ENCODE results near the gene TRIM41. TPM values are rescaled to one million over a fixed set of nuclear protein-coding genes. Genes with fewer than 3 reads are reported as not detected.

TRIM41 gene
- total and polyA plus RNA-seq, 3 experiments from 2014 or later, result 2.2 to 42.7 (median 35.2) TPM

DNA sequence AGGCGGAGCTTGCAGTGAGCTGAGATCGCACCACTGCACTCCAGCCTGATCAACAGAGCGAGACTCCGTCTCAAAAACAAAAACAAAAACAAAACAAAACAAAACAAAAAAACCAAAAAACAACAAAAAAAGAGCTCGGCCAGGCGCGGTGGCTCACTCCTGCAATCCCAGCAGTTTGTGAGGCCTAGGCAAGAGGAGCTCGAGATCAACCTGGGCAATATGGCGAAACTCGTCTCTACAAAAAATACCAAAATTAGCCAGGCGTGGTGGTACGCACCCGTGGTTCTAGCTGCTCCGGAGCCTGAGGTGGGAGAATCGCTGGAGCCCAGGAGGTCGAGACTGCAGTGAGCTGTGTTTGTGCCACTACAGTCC, 38.2 kb upstream of the TRIM41 start:
- DNase-seq, result no peak
- Mint-ChIP-seq H3K4me3 (peak overlapping the region; percentile 85 to 95 (median 91)), H3K27me3 (peaks cover 0 to 26% of the 10 kb centered on the region in 2 donors), H3K4me1 (peaks cover 43 to 58% (median 54%) of the 10 kb centered on the region in 3 donors), H3K9me3 (peaks cover 0 to 12% (median 8%) of the 10 kb centered on the region in 5 donors), H3K27ac (peak overlapping the region in 6 of 8 donors; percentile 15 to 97 (median 90)), H3K36me3 (peaks cover 0 to 17% (median 0%) of the 10 kb centered on the region in 3 donors)
- Histone ChIP-seq H3K4me1 (ENCODE audit: insufficient read depth, low read length) (peaks cover 4% of the 10 kb centered on the region), H3K4me3 (ENCODE audit: low read length) (peak overlapping the region; percentile 64), H3K27ac (ENCODE audit: low read depth, low read length) (peak overlapping the region; percentile 59), H3K36me3 (ENCODE audit: insufficient read depth, low read length) (no peaks in the 10 kb centered on the region), H3K27me3 (ENCODE audit: insufficient read depth, low read length, poor library complexity, severe bottlenecking) (no peaks in the 10 kb centered on the region), H3K9me3 (ENCODE audit: low read length) (no peaks in the 10 kb centered on the region)
- CTCF ChIA-PET, result interaction anchor here (0.6 to 2.9 kb wide), 17 partner anchors 8 to 354 kb away, joined by 3 to 19 read pairs (median 5); partner anchors contain the start of genes RACK1, TRIM41, TRIM52 and TRIM7
- POLR2A ChIA-PET, result interaction anchor here (1.3 to 2.3 kb wide), 5 partner anchors 11 to 76 kb away, joined by 4 to 20 read pairs (median 10); partner anchors contain the start of genes RACK1, TRIM41 and TRIM52

- peaks cover 0 to 28% of the 10 kb centered on the region in 2 donors for H3K27me3 Mint-ChIP-seq
- H3K4me1 ChIP-seq (ENCODE audit: insufficient read depth, low read length), result peaks cover 4% of the 10 kb centered on the region
- H3K4me1 Mint-ChIP-seq, result peaks cover 43 to 58% (median 54%) of the 10 kb centered on the region in 3 donors
- H3K27ac ChIP-seq (ENCODE audit: low read depth, low read length), result no peak overlapping the region
- peaks cover 0 to 12% (median 8%) of the 10 kb centered on the region in 5 donors for H3K9me3 Mint-ChIP-seq
- H3K36me3 Mint-ChIP-seq, result peaks cover 0 to 24% (median 0%) of the 10 kb centered on the region in 3 donors
- ChIA-PET CTCF (interaction anchor here (1.1 to 2.5 kb wide), 12 partner anchors 12 to 76 kb away, joined by 3 to 19 read pairs (median 6); partner anchors contain the start of genes TRIM41 and TRIM52), POLR2A (interaction anchor here (1.3 to 2.3 kb wide), 4 partner anchors 12 to 76 kb away, joined by 4 to 20 read pairs (median 8); partner anchors contain the start of genes RACK1 and TRIM52)
- peak overlapping the region in 6 of 7 donors; percentile 29 to 83 (median 38) for H3K4me3 Mint-ChIP-seq
- DNase-seq, result no peak
- H3K9me3 ChIP-seq (ENCODE audit: low read length), result no peaks in the 10 kb centered on the region
- no peaks in the 10 kb centered on the region for H3K27me3 ChIP-seq (ENCODE audit: insufficient read depth, low read length, poor library complexity, severe bottlenecking)
- H3K27ac Mint-ChIP-seq, result peak overlapping the region in 4 of 8 donors; percentile 34 to 100 (median 64)
- H3K36me3 ChIP-seq (ENCODE audit: insufficient read depth, low read length), result no peaks in the 10 kb centered on the region
- H3K4me3 ChIP-seq (ENCODE audit: low read length), result no peak overlapping the region
Measured at GRCh38 chr5:181185560-181185959, 37.5 kb upstream of the TRIM41 start.

GRCh38 chr5:181186022-181186421, 37.1 kb upstream of the TRIM41 start:
- Histone ChIP-seq H3K36me3 (ENCODE audit: insufficient read depth, low read length) (no peaks in the 10 kb centered on the region), H3K9me3 (ENCODE audit: low read length) (no peaks in the 10 kb centered on the region), H3K4me1 (ENCODE audit: insufficient read depth, low read length) (peaks cover 4% of the 10 kb centered on the region), H3K4me3 (ENCODE audit: low read length) (no peak overlapping the region), H3K27me3 (ENCODE audit: insufficient read depth, low read length, poor library complexity, severe bottlenecking) (no peaks in the 10 kb centered on the region), H3K27ac (ENCODE audit: low read depth, low read length) (no peak overlapping the region)
- ChIA-PET POLR2A (no interaction called here), CTCF (interaction anchor here (1.2 to 2.2 kb wide), 4 partner anchors 12 to 30 kb away, joined by 3 to 19 read pairs (median 4); no protein-coding TSS in a partner anchor)
- peaks cover 0 to 29% of the 10 kb centered on the region in 2 donors for H3K27me3 Mint-ChIP-seq
- peak overlapping the region in 5 of 8 donors; percentile 5 to 100 (median 62) for H3K27ac Mint-ChIP-seq
- peaks cover 0 to 12% (median 8%) of the 10 kb centered on the region in 5 donors for H3K9me3 Mint-ChIP-seq
- peak overlapping the region in 4 of 7 donors; percentile 34 to 100 (median 42) for H3K4me3 Mint-ChIP-seq
- peaks cover 0 to 25% (median 0%) of the 10 kb centered on the region in 3 donors for H3K36me3 Mint-ChIP-seq
- DNase-seq, result no peak
- peaks cover 44 to 59% (median 55%) of the 10 kb centered on the region in 3 donors for H3K4me1 Mint-ChIP-seq

- Histone ChIP-seq H3K27me3 (ENCODE audit: insufficient read depth, low read length, poor library complexity, severe bottlenecking) (no peaks in the 10 kb centered on the region), H3K4me1 (ENCODE audit: insufficient read depth, low read length) (peaks cover 4% of the 10 kb centered on the region), H3K27ac (ENCODE audit: low read depth, low read length) (peak overlapping the region; percentile 83), H3K9me3 (ENCODE audit: low read length) (no peaks in the 10 kb centered on the region), H3K36me3 (ENCODE audit: insufficient read depth, low read length) (no peaks in the 10 kb centered on the region), H3K4me3 (ENCODE audit: low read length) (peak overlapping the region; percentile 11)
- Mint-ChIP-seq H3K36me3 (peaks cover 0 to 34% (median 0%) of the 10 kb centered on the region in 3 donors), H3K27ac (peak overlapping the region; percentile 26 to 100 (median 82)), H3K9me3 (peaks cover 0 to 18% (median 12%) of the 10 kb centered on the region in 5 donors), H3K27me3 (peaks cover 0 to 38% of the 10 kb centered on the region in 2 donors), H3K4me1 (peaks cover 45 to 66% (median 57%) of the 10 kb centered on the region in 3 donors), H3K4me3 (peak overlapping the region in 5 of 7 donors; percentile 38 to 100 (median 97))
- ChIA-PET POLR2A (interaction anchor here (5.3 kb wide), 1 partner anchor 74 kb away, joined by 118 read pairs; the partner anchor contains the start of gene TRIM52), CTCF (interaction anchor here (1.2 to 11.3 kb wide), 3 partner anchors 21 to 36 kb away, joined by 3 to 164 read pairs (median 40); partner anchors contain the start of genes TRIM41 and TRIM7)
- no peak for DNase-seq
Measured at GRCh38 chr5:181186986-181187499, 36.0 kb upstream of the TRIM41 start.

DNA sequence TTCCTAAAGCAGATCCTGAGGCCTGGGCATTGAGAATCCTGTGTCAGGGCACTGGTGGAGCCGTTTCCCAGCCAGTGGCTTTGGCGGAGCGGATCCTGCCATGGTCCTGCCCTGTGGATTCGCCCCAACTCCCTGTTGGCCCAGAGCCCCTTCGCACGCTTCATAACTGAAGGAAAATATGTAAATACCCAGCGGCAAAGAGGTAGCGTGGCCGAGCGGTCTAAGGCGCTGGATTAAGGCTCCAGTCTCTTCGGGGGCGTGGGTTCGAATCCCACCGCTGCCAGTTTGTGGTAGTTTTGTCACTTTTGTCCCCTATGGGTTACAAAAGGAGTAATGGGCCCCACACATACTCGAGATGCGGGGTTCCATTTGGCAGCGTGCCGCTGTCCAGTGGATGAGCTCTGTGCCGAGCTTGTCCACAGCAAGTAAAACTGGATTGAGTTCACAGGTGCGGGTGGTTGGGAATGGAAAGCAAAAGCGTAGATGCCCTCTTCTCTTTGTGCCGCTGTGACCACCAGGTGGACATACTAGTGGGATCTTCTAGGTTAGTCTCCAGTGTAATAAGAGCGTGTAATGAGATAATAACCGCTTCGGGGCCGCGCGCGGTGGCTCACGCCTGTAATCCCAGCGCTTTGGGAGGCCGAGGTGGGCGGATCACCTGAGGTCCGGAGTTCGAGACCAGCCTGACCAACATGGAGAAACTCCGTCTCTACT, 35.4 kb upstream of the TRIM41 start:
- ChIA-PET POLR2A (interaction anchor here (0.7 to 6.3 kb wide), 7 partner anchors 18 to 357 kb away, joined by 3 to 168 read pairs (median 30); partner anchors contain the start of genes RACK1, TRIM41, TRIM52 and TRIM7), CTCF (interaction anchor here (1.1 to 11.3 kb wide), 4 partner anchors 20 to 47 kb away, joined by 4 to 164 read pairs (median 22); partner anchors contain the start of genes TRIM41 and TRIM7)
- peak overlapping the region; percentile 94 to 100 (median 97) for H3K4me3 Mint-ChIP-seq
- H3K4me1 Mint-ChIP-seq, result peaks cover 45 to 66% (median 57%) of the 10 kb centered on the region in 3 donors
- no peaks in the 10 kb centered on the region for H3K27me3 ChIP-seq (ENCODE audit: insufficient read depth, low read length, poor library complexity, severe bottlenecking)
- no peaks in the 10 kb centered on the region for H3K9me3 ChIP-seq (ENCODE audit: low read length)
- peaks cover 0 to 36% (median 0%) of the 10 kb centered on the region in 3 donors for H3K36me3 Mint-ChIP-seq
- DNase-seq, result peak in 4 of 5 donors; percentile 22 to 68 (median 46)
- H3K9me3 Mint-ChIP-seq, result peaks cover 0 to 18% (median 12%) of the 10 kb centered on the region in 5 donors
- H3K4me3 ChIP-seq (ENCODE audit: low read length), result peak overlapping the region; percentile 11
- no peaks in the 10 kb centered on the region for H3K36me3 ChIP-seq (ENCODE audit: insufficient read depth, low read length)
- peaks cover 0 to 39% of the 10 kb centered on the region in 2 donors for H3K27me3 Mint-ChIP-seq
- H3K27ac Mint-ChIP-seq, result peak overlapping the region; percentile 92 to 100 (median 96)
- peak overlapping the region; percentile 83 for H3K27ac ChIP-seq (ENCODE audit: low read depth, low read length)
- peaks cover 9% of the 10 kb centered on the region for H3K4me1 ChIP-seq (ENCODE audit: insufficient read depth, low read length)

DNA sequence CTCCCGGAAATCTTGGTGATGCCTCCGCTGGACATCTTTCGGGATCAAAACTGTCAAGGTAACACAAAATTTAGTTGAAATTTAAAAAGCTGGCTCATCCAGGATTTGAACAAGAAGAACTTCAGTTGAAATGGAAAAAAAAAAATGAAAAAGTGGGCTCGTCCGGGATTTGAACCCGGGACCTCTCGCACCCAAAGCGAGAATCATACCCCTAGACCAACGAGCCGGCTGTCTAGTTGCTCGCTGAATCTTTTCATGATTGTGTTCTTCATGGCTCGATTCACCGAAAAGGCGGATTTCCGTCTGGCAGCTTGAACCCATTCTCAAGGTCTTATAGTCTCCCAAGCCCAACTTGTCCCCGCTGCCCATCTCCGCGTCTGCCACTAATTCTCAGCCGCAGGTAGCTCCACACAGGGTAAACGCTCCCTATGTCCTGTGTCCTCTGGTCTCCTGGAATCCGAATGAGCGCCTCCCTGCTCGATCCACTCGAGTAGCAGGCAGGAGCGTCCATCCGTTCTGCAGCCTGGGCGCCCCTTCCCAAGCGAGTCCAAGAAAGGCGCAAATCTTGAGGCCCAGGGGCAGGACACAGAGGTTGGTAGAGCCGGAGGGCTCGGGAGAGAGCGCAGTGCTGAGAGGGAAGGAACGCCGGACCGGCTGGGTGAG, 34.2 kb upstream of the TRIM41 start:
- Histone ChIP-seq H3K4me1 (ENCODE audit: insufficient read depth, low read length) (peaks cover 10% of the 10 kb centered on the region), H3K27ac (ENCODE audit: low read depth, low read length) (peak overlapping the region; percentile 83)
- peak overlapping the region; percentile 92 to 100 (median 98) for H3K27ac Mint-ChIP-seq

More for the DNA sequence above, 34.2 kb upstream of the TRIM41 start:
- peaks cover 43 to 71% (median 57%) of the 10 kb centered on the region in 3 donors for H3K4me1 Mint-ChIP-seq
- POLR2A ChIA-PET, result interaction anchor here (0.9 to 6.3 kb wide), 9 partner anchors 17 to 72 kb away, joined by 3 to 168 read pairs (median 18); partner anchors contain the start of genes RACK1, TRIM41, TRIM52 and TRIM7
- H3K4me3 ChIP-seq (ENCODE audit: low read length), result peak overlapping the region; percentile 100
- peaks cover 0 to 36% (median 0%) of the 10 kb centered on the region in 3 donors for H3K36me3 Mint-ChIP-seq
- peak overlapping the region; percentile 94 to 100 (median 97) for H3K4me3 Mint-ChIP-seq
- H3K36me3 ChIP-seq (ENCODE audit: insufficient read depth, low read length), result no peaks in the 10 kb centered on the region
- H3K9me3 Mint-ChIP-seq, result peaks cover 0 to 18% (median 12%) of the 10 kb centered on the region in 5 donors
- DNase-seq, result peak; percentile 67 to 87 (median 73)
- H3K27me3 ChIP-seq (ENCODE audit: insufficient read depth, low read length, poor library complexity, severe bottlenecking), result no peaks in the 10 kb centered on the region
- H3K27me3 Mint-ChIP-seq, result peaks cover 0 to 36% of the 10 kb centered on the region in 2 donors
- no peaks in the 10 kb centered on the region for H3K9me3 ChIP-seq (ENCODE audit: low read length)
- CTCF ChIA-PET, result interaction anchor here (0.7 to 11.3 kb wide), 12 partner anchors 10 to 72 kb away, joined by 3 to 164 read pairs (median 4); partner anchors contain the start of genes TRIM41, TRIM52 and TRIM7
